H9 (cell line): ENCODE data around the gene COX5A. TPM values are rescaled to one million over a fixed set of nuclear protein-coding genes. Genes with fewer than 3 reads are reported as not detected.

Experiments used
- DNase-seq: peaks from one replicate; pipeline ENCODE4 v3.0.0-alpha.2; 2017
- H2AFZ ChIP-seq: one replicate; pipeline ENCODE4 v1.6.1; 2013; ENCODE audit warnings: mild to moderate bottlenecking, low read length, control low read depth, moderate library complexity
- H2AK5ac ChIP-seq: 2 replicates; pipeline ENCODE4 v1.6.1; 2013; ENCODE audit warnings: low read length, control low read depth, mixed read lengths; ENCODE audit not compliant: insufficient read length
- H2BK120ac ChIP-seq: one replicate; pipeline ENCODE4 v1.6.1; 2013; ENCODE audit warnings: low read depth, mild to moderate bottlenecking, low read length, control low read depth, inconsistent platforms; ENCODE audit not compliant: poor library complexity, severe bottlenecking
- H2BK12ac ChIP-seq: 2 replicates; pipeline ENCODE4 v1.6.1; 2013; ENCODE audit warnings: low read length, control low read depth, mixed read lengths, low read depth; ENCODE audit not compliant: insufficient read length
- H2BK15ac ChIP-seq: 2 replicates; pipeline ENCODE4 v1.6.1; 2013; ENCODE audit warnings: low read depth, low read length, control low read depth
- H2BK20ac ChIP-seq: one replicate; pipeline ENCODE4 v1.6.1; 2013; ENCODE audit warnings: low read depth, mild to moderate bottlenecking, low read length, control low read depth, inconsistent platforms; ENCODE audit not compliant: poor library complexity, severe bottlenecking
- H2BK5ac ChIP-seq: 2 replicates; pipeline ENCODE4 v1.6.1; 2013; ENCODE audit warnings: low read length, control low read depth, mixed read lengths; ENCODE audit not compliant: insufficient read length
- H3K14ac ChIP-seq: 2 replicates; pipeline ENCODE4 v1.6.1; 2013; ENCODE audit warnings: low read length, control low read depth; ENCODE audit not compliant: insufficient read depth
- H3K18ac ChIP-seq: 2 replicates; pipeline ENCODE4 v1.6.1; 2013; ENCODE audit warnings: low read depth, mild to moderate bottlenecking, mixed read lengths, low read length, control low read depth; ENCODE audit not compliant: insufficient read length
- H3K23ac ChIP-seq: 2 replicates; pipeline ENCODE4 v1.6.1; 2013; ENCODE audit warnings: low read length, control low read depth, mixed read lengths, low read depth; ENCODE audit not compliant: insufficient read length
- H3K23me2 ChIP-seq: 2 replicates; pipeline ENCODE4 v1.6.1; 2013; ENCODE audit warnings: low read depth, mild to moderate bottlenecking, mixed read lengths, low read length, control low read depth; ENCODE audit not compliant: insufficient read length, poor library complexity, severe bottlenecking
- H3K27ac ChIP-seq: 2 replicates; pipeline ENCODE4 v1.5.1; 2013; ENCODE audit warnings: low read length, control low read depth, mixed read lengths, low read depth; ENCODE audit not compliant: insufficient read length
- H3K27me3 ChIP-seq: 2 replicates; pipeline ENCODE4 v1.6.1; 2013; ENCODE audit warnings: low read length, control low read depth, inconsistent platforms; ENCODE audit not compliant: insufficient read depth
- H3K4ac ChIP-seq: 2 replicates; pipeline ENCODE4 v1.6.1; 2013; ENCODE audit warnings: low read depth, mild to moderate bottlenecking, control low read depth, inconsistent platforms, low read length, moderate library complexity
- H3K4me1 ChIP-seq: 2 replicates; pipeline ENCODE4 v1.6.1; 2013; ENCODE audit warnings: low read length, control low read depth, inconsistent platforms; ENCODE audit not compliant: insufficient read depth
- H3K4me2 ChIP-seq: 2 replicates; pipeline ENCODE4 v1.6.1; 2013; ENCODE audit warnings: low read length, control low read depth, mixed read lengths; ENCODE audit not compliant: insufficient read length, insufficient read depth
- H3K56ac ChIP-seq: 2 replicates; pipeline ENCODE4 v1.6.1; 2013; ENCODE audit warnings: low read depth, mild to moderate bottlenecking, mixed read lengths, low read length, control low read depth; ENCODE audit not compliant: insufficient read length
- H3K79me1 ChIP-seq: 2 replicates; pipeline ENCODE4 v1.6.1; 2013; ENCODE audit warnings: low read depth, mild to moderate bottlenecking, moderate library complexity, low read length, control low read depth, inconsistent platforms; ENCODE audit not compliant: insufficient read depth, poor library complexity, severe bottlenecking
- H3K79me2 ChIP-seq: 2 replicates; pipeline ENCODE4 v1.6.1; 2013; ENCODE audit warnings: low read length, control low read depth, inconsistent platforms; ENCODE audit not compliant: insufficient read depth
- H3K9ac ChIP-seq: 2 replicates; pipeline ENCODE4 v1.6.1; 2013; ENCODE audit warnings: low read length, control low read depth, mixed read lengths; ENCODE audit not compliant: insufficient read length; ENCODE audit errors: extremely low read depth
- H3K9me3 ChIP-seq: one replicate; pipeline ENCODE4 v1.6.1; 2013; ENCODE audit warnings: low read depth, low read length, inconsistent platforms; ENCODE audit not compliant: control insufficient read depth
- H3T11ph ChIP-seq: one replicate; pipeline ENCODE4 v1.6.1; 2013; ENCODE audit warnings: mild to moderate bottlenecking, low read length, control low read depth, inconsistent platforms
- H4K20me1 ChIP-seq: one replicate; pipeline ENCODE4 v1.6.1; 2013; ENCODE audit not compliant: control insufficient read depth, insufficient read length, insufficient read depth
- H4K5ac ChIP-seq: 2 replicates; pipeline ENCODE4 v1.6.1; 2013; ENCODE audit warnings: low read depth, mild to moderate bottlenecking, mixed read lengths, low read length, control low read depth; ENCODE audit not compliant: insufficient read length
- H4K8ac ChIP-seq: replicated peaks from 2 replicates; pipeline ENCODE4 v1.6.1; 2013; ENCODE audit warnings: low read length, control low read depth, mixed read lengths, low read depth; ENCODE audit not compliant: insufficient read length
- H4K91ac ChIP-seq: 2 replicates; pipeline ENCODE4 v1.6.1; 2013; ENCODE audit warnings: low read depth, mild to moderate bottlenecking, moderate library complexity, mixed read lengths, low read length, control low read depth; ENCODE audit not compliant: insufficient read length
- H3K27ac Mint-ChIP-seq, 3 experiments: 2 replicates in 2 of 3; 3 replicates in 1 of 3; pipeline ENCODE4 v1.8.0; 2020 to 2021; ENCODE audit warnings: mixed read lengths in 3 of 3, mild to moderate bottlenecking in 1 of 3, moderate library complexity in 1 of 3
- H3K27me3 Mint-ChIP-seq: 2 replicates; pipeline ENCODE4 v1.8.0; 2021; ENCODE audit warnings: low read depth, mild to moderate bottlenecking, moderate library complexity, mixed read lengths
- H3K36me3 Mint-ChIP-seq, 3 experiments: 2 replicates in 2 of 3; 3 replicates in 1 of 3; pipeline ENCODE4 v1.8.0; 2020 to 2021; ENCODE audit warnings: low read depth in 3 of 3, mixed read lengths in 3 of 3; ENCODE audit not compliant: insufficient read depth in 1 of 3
- H3K4me1 Mint-ChIP-seq, 2 experiments: 2 replicates each; pipeline ENCODE4 v1.8.0; 2020; ENCODE audit warnings: mixed read lengths in 2 of 2
- H3K4me3 Mint-ChIP-seq, 2 experiments: 2 replicates in 1 of 2; 3 replicates in 1 of 2; pipeline ENCODE4 v1.8.0; 2020 to 2021; ENCODE audit warnings: mild to moderate bottlenecking in 2 of 2, mixed read lengths in 2 of 2, moderate library complexity in 1 of 2
- H3K9me3 Mint-ChIP-seq, 2 experiments: 2 replicates in 1 of 2; 3 replicates in 1 of 2; pipeline ENCODE4 v1.8.0; 2020; ENCODE audit warnings: mild to moderate bottlenecking in 2 of 2, mixed read lengths in 2 of 2, moderate library complexity in 1 of 2
- WGBS: extraction: QIAGEN DNeasy Blood & Tissue Kit; methylation state at CpG from one replicate; pipeline ENCODE4 v1.1.7; 2013; ENCODE audit warnings: missing lambda C conversion rate, low lambda C conversion rate, mixed read lengths; ENCODE audit not compliant: insufficient read length; ENCODE audit errors: extremely low coverage; 5-methylcytosine and 5-hydroxymethylcytosine counted together
- total RNA-seq: library from RNA; stranded (reverse); gene quantifications from 2 replicates; pipeline ENCODE4 v1.2.1, GENCODE V29; 2021
- TF ChIP-seq, protein P1 (sequence below): fragments of 200-600 bp; sonication (generic); conservative IDR thresholded peaks from 3 replicates; pipeline ENCODE4 v1.8.0; 2021; ENCODE audit warnings: antibody characterized with exemption, mild to moderate bottlenecking

Gene COX5A
- total RNA-seq, 1 experiment from 2014 or later: 331 TPM

DNA sequence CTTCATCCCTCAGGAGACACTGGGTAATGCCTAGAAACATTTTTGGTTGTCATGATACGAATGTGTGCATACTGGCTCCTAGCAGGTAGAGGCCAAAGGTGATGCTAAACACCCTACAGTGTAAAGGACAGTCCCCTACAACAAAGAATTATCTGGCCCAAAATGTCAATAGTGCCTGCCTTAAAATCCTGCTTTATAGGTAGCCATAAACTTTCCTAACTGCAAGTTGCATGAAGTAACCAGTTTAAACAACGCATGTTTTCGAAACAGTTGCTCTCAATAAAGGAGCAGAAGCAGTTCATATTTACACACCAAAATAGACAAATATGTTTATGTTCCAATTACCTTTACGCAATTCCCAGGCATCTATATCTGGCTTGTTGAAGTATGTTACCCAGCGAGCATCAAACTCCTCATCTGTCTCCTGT lies 9.1 kb downstream of the COX5A start:
- Mint-ChIP-seq H3K4me3 (no peak overlapping the region), H3K4me1 (no peaks in the 10 kb centered on the region), H3K27me3 (no peaks in the 10 kb centered on the region), H3K27ac (no peak overlapping the region), H3K9me3 (no peaks in the 10 kb centered on the region), H3K36me3 (peaks cover 31 to 64% (median 55%) of the 10 kb centered on the region in 3 experiments; a peak in 6 of 7 replicates)
- Histone ChIP-seq H3K27me3 (no peaks in the 10 kb centered on the region), H3K56ac (no peak overlapping the region), H3K23me2 (no peaks in the 10 kb centered on the region), H2BK5ac (no peak overlapping the region), H2BK20ac (no peak overlapping the region), H3T11ph (no peak overlapping the region), H2BK12ac (no peak overlapping the region), H3K4me1 (no peaks in the 10 kb centered on the region), H2AFZ (no peak overlapping the region), H2BK120ac (no peak overlapping the region), H3K4ac (no peak overlapping the region), H3K9me3 (no peaks in the 10 kb centered on the region), H2AK5ac (no peak overlapping the region), H4K5ac (no peak overlapping the region), H3K14ac (no peak overlapping the region), H3K27ac (no peak overlapping the region), H3K79me2 (peaks cover 5% of the 10 kb centered on the region; the same call in 1 of the 2 replicates), H4K20me1 (no peaks in the 10 kb centered on the region), H3K79me1 (peaks cover 10% of the 10 kb centered on the region), H4K8ac (no peak overlapping the region), H3K4me2 (no peak overlapping the region), H4K91ac (no peak overlapping the region), H3K23ac (no peak overlapping the region), H2BK15ac (no peak overlapping the region), H3K18ac (no peak overlapping the region), H3K9ac (no peak overlapping the region)
- WGBS: no CpG with 5 or more reads among the region's 5 CpGs
- TF ChIP-seq, protein P1, sequence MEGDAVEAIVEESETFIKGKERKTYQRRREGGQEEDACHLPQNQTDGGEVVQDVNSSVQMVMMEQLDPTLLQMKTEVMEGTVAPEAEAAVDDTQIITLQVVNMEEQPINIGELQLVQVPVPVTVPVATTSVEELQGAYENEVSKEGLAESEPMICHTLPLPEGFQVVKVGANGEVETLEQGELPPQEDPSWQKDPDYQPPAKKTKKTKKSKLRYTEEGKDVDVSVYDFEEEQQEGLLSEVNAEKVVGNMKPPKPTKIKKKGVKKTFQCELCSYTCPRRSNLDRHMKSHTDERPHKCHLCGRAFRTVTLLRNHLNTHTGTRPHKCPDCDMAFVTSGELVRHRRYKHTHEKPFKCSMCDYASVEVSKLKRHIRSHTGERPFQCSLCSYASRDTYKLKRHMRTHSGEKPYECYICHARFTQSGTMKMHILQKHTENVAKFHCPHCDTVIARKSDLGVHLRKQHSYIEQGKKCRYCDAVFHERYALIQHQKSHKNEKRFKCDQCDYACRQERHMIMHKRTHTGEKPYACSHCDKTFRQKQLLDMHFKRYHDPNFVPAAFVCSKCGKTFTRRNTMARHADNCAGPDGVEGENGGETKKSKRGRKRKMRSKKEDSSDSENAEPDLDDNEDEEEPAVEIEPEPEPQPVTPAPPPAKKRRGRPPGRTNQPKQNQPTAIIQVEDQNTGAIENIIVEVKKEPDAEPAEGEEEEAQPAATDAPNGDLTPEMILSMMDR: no peak
- no peak for DNase-seq
